Measurements from ENCODE around the gene ZSCAN22.

- TF ChIP-seq MAFK (IDR thresholded peaks at IDR 0.05; ENCODE audit: low read depth, low read length) = no peak
- no peak for TF ChIP-seq FOS (IDR thresholded peaks at IDR 0.05; ENCODE audit: low read depth, low read length)
- TF ChIP-seq, protein P1, sequence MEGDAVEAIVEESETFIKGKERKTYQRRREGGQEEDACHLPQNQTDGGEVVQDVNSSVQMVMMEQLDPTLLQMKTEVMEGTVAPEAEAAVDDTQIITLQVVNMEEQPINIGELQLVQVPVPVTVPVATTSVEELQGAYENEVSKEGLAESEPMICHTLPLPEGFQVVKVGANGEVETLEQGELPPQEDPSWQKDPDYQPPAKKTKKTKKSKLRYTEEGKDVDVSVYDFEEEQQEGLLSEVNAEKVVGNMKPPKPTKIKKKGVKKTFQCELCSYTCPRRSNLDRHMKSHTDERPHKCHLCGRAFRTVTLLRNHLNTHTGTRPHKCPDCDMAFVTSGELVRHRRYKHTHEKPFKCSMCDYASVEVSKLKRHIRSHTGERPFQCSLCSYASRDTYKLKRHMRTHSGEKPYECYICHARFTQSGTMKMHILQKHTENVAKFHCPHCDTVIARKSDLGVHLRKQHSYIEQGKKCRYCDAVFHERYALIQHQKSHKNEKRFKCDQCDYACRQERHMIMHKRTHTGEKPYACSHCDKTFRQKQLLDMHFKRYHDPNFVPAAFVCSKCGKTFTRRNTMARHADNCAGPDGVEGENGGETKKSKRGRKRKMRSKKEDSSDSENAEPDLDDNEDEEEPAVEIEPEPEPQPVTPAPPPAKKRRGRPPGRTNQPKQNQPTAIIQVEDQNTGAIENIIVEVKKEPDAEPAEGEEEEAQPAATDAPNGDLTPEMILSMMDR (conservative IDR thresholded peaks at IDR 0.05; ENCODE audit: low read depth, low read length) = no peak
- no peak for TF ChIP-seq POLR2A (IDR thresholded peaks at IDR 0.05; ENCODE audit: low read depth, low read length)
Observed at GRCh38 chr19:58318297-58318696, 8.5 kb upstream of the ZSCAN22 start.
